ENCODE data around the gene TUBA4B. TPM values are rescaled to one million over a fixed set of nuclear protein-coding genes. Genes with fewer than 3 reads are reported as not detected.

The TUBA4B gene
- total RNA-seq, 1 experiment from 2014 or later = not detected

DNA sequence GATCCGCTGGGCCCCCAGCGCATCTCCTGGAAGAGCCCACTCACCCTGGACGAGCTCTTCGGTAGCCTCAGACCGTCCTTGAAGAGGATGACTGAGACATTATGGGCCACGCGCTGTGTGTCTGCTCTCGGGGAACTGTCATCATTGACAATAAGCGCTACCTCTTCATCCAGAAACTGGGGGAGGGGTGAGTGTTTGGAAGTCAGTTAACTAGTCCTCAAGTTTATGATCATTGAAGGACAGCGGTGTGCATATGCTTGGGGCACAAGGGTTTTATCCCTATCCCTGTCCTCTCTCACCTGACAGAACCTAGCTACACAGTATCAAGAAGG is 7.2 kb upstream of the TUBA4B start:
- Histone ChIP-seq H3K27me3 (ENCODE audit: control insufficient read depth, insufficient read depth, low read length) (no peaks in the 10 kb centered on the region), H3K4me1 (ENCODE audit: control insufficient read depth, insufficient read depth, low read length) (peaks cover 39% of the 10 kb centered on the region), H3K36me3 (ENCODE audit: control insufficient read depth, insufficient read depth, low read length) (no peaks in the 10 kb centered on the region; the same call in 1 of the 2 replicates), H3K9me3 (ENCODE audit: control insufficient read depth, insufficient read depth, low read depth, low read length) (no peaks in the 10 kb centered on the region), H3K4me3 (ENCODE audit: low read depth in 2 of 2, low read length in 2 of 2) (peak overlapping the region; percentile 84 to 94), H3K27ac (ENCODE audit: low read length) (peak overlapping the region; percentile 81)
- no peak for DNase-seq (ENCODE audit: low read depth, low spot score)
- ATAC-seq = no peak
- CTCF ChIA-PET = interaction anchor here (1.2 kb wide), 1 partner anchor 16 kb away, joined by 6 read pairs; no protein-coding TSS in a partner anchor
- POLR2A ChIA-PET = interaction anchor here (0.5 to 1.5 kb wide), 4 partner anchors 16 to 325 kb away, joined by 4 to 11 read pairs (median 6); partner anchors contain the start of genes ANKZF1 and ATG9A
- intact Hi-C loops (cut with micrococcal nuclease; ENCODE audit: unreplicated experiment) (no loop called here), in situ Hi-C loops (cut with HindIII; ENCODE audit: low pct_unique_long_range_greater_than_20kb, low sequenced_read_pairs) (no loop called here)
- TF ChIP-seq POLR2AphosphoS5 (IDR thresholded peaks at IDR 0.05; ENCODE audit: low read depth, low read length) (no peak), REST (IDR thresholded peaks at IDR 0.05; ENCODE audit: insufficient read depth in 1 of 2, low read depth in 2 of 2, low read length in 1 of 2) (no peak), SIN3A (IDR thresholded peaks at IDR 0.05; ENCODE audit: borderline replicate concordance, insufficient read depth, low read depth, low read length) (no peak), TCF7L2 (IDR thresholded peaks at IDR 0.05; ENCODE audit: low read depth, low read length) (no peak)
- TF ChIP-seq, protein P1, sequence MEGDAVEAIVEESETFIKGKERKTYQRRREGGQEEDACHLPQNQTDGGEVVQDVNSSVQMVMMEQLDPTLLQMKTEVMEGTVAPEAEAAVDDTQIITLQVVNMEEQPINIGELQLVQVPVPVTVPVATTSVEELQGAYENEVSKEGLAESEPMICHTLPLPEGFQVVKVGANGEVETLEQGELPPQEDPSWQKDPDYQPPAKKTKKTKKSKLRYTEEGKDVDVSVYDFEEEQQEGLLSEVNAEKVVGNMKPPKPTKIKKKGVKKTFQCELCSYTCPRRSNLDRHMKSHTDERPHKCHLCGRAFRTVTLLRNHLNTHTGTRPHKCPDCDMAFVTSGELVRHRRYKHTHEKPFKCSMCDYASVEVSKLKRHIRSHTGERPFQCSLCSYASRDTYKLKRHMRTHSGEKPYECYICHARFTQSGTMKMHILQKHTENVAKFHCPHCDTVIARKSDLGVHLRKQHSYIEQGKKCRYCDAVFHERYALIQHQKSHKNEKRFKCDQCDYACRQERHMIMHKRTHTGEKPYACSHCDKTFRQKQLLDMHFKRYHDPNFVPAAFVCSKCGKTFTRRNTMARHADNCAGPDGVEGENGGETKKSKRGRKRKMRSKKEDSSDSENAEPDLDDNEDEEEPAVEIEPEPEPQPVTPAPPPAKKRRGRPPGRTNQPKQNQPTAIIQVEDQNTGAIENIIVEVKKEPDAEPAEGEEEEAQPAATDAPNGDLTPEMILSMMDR (IDR thresholded peaks at IDR 0.05) = no peak
- no TSS peak for BruUV-seq (replicated peaks)

GRCh38 chr2:219246559-219246958 is 6.5 kb upstream of the TUBA4B start:
- Histone ChIP-seq H3K9me3 (ENCODE audit: control insufficient read depth, insufficient read depth, low read depth, low read length) (no peaks in the 10 kb centered on the region), H3K36me3 (ENCODE audit: control insufficient read depth, insufficient read depth, low read length) (no peaks in the 10 kb centered on the region; the same call in 1 of the 2 replicates), H3K4me3 (ENCODE audit: low read depth in 2 of 2, low read length in 2 of 2) (no peak overlapping the region), H3K27me3 (ENCODE audit: control insufficient read depth, insufficient read depth, low read length) (no peaks in the 10 kb centered on the region), H3K4me1 (ENCODE audit: control insufficient read depth, insufficient read depth, low read length) (peaks cover 39% of the 10 kb centered on the region), H3K27ac (ENCODE audit: low read length) (no peak overlapping the region; the same call in 1 of the 2 replicates)
- TSS peak; percentile 91 for BruUV-seq (replicated peaks)
- intact Hi-C loops (cut with micrococcal nuclease; ENCODE audit: unreplicated experiment) = no loop called here
- ATAC-seq = no peak
- in situ Hi-C loops (cut with HindIII; ENCODE audit: low pct_unique_long_range_greater_than_20kb, low sequenced_read_pairs) = no loop called here
- no peak for DNase-seq (ENCODE audit: low read depth, low spot score)
- ChIA-PET CTCF (interaction anchor here (1.2 kb wide), 1 partner anchor 16 kb away, joined by 6 read pairs; no protein-coding TSS in a partner anchor), POLR2A (no interaction called here)
- TF ChIP-seq, protein P1 (IDR thresholded peaks at IDR 0.05) = no peak
- TF ChIP-seq POLR2AphosphoS5 (IDR thresholded peaks at IDR 0.05; ENCODE audit: low read depth, low read length) = no peak
- no peak for TF ChIP-seq REST (IDR thresholded peaks at IDR 0.05; ENCODE audit: insufficient read depth in 1 of 2, low read depth in 2 of 2, low read length in 1 of 2)
- TF ChIP-seq SIN3A (IDR thresholded peaks at IDR 0.05; ENCODE audit: borderline replicate concordance, insufficient read depth, low read depth, low read length) = no peak
- no peak for TF ChIP-seq TCF7L2 (IDR thresholded peaks at IDR 0.05; ENCODE audit: low read depth, low read length)

Measured in Panc1 (cell line).